ENCODE data around the gene DLGAP1. TPM values are rescaled to one million over a fixed set of nuclear protein-coding genes. Genes with fewer than 3 reads are reported as not detected.

The DLGAP1 gene
- total and polyA plus RNA-seq, 2 experiments from 2014 or later: 17.0 to 48.5 TPM

- no peak for TF ChIP-seq STAT1 (IDR thresholded peaks at IDR 0.05; ENCODE audit: unreplicated experiment)
- TF ChIP-seq ETS1 (IDR thresholded peaks at IDR 0.05): no peak
- no peak for TF ChIP-seq CTCF (conservative IDR thresholded peaks at IDR 0.05; ENCODE audit: low read depth in 2 of 2)
Measured at GRCh38 chr18:3867864-3868311, 587.2 kb downstream of the DLGAP1 start (continued).

DNA sequence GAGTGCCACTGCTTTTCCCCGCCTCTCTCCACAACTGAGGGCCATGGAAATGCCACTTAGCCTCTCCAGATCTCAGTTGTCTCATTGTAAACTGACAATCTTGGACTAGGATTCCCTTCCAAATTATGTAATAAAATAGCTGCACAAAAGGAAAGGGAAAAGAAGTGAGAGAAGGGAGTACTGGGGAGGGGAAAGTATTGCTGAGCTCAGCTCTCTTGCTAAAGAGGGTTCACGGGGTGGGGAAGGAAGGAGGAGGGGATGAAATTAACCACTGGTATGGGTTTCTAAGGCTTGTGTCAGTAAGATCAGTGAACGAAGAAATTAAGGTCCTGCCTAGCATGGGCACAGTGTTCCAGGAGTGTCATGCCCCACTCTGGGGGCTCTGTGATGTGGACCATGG lies 587.9 kb downstream of the DLGAP1 start:
- Histone ChIP-seq H3K4me3 (no peak overlapping the region), H3K9me2 (ENCODE audit: insufficient read depth) (no peaks in the 10 kb centered on the region), H3K4me2 (no peak overlapping the region), H3K27ac (ENCODE audit: low read depth) (no peak overlapping the region), H3F3A (replicated peaks; ENCODE audit: low read depth) (no peaks in the 10 kb centered on the region), H3K36me3 (ENCODE audit: insufficient read depth) (no peaks in the 10 kb centered on the region), H3K27me3 (ENCODE audit: insufficient read depth) (no peaks in the 10 kb centered on the region), H4K20me1 (replicated peaks; ENCODE audit: insufficient read depth) (no peaks in the 10 kb centered on the region), H3K79me2 (replicated peaks; ENCODE audit: insufficient read depth) (no peaks in the 10 kb centered on the region), H3K4me1 (ENCODE audit: insufficient read depth) (no peaks in the 10 kb centered on the region), H2AFZ (no peak overlapping the region)
- H3K36me3 Mint-ChIP-seq (ENCODE audit: low read depth): no peaks in the 10 kb centered on the region
- H3K27me3 Mint-ChIP-seq (ENCODE audit: insufficient read depth, low read depth, poor library complexity): no peaks in the 10 kb centered on the region
- ATAC-seq: no peak
- no peaks in the 10 kb centered on the region for H3K9me3 Mint-ChIP-seq
- H3K4me3 Mint-ChIP-seq: no peak overlapping the region
- no peak overlapping the region for H3K27ac Mint-ChIP-seq
- peaks cover 16% of the 10 kb centered on the region for H3K4me1 Mint-ChIP-seq
- no peak for DNase-seq (ENCODE audit: low spot score)
- no peak for TF ChIP-seq CTCF (conservative IDR thresholded peaks at IDR 0.05; ENCODE audit: low read depth in 2 of 2)
- TF ChIP-seq ZNF331 (CRISPR knock-in tag; IDR thresholded peaks at IDR 0.05; ENCODE audit: low read depth): no peak
- TF ChIP-seq CREB1 (CRISPR knock-in tag; IDR thresholded peaks at IDR 0.05; ENCODE audit: low read depth): no peak
- no peak for TF ChIP-seq NANOG (IDR thresholded peaks at IDR 0.05; ENCODE audit: borderline replicate concordance)
- TF ChIP-seq JUNB (IDR thresholded peaks at IDR 0.05; ENCODE audit: unreplicated experiment): no peak
- TF ChIP-seq, protein P1, sequence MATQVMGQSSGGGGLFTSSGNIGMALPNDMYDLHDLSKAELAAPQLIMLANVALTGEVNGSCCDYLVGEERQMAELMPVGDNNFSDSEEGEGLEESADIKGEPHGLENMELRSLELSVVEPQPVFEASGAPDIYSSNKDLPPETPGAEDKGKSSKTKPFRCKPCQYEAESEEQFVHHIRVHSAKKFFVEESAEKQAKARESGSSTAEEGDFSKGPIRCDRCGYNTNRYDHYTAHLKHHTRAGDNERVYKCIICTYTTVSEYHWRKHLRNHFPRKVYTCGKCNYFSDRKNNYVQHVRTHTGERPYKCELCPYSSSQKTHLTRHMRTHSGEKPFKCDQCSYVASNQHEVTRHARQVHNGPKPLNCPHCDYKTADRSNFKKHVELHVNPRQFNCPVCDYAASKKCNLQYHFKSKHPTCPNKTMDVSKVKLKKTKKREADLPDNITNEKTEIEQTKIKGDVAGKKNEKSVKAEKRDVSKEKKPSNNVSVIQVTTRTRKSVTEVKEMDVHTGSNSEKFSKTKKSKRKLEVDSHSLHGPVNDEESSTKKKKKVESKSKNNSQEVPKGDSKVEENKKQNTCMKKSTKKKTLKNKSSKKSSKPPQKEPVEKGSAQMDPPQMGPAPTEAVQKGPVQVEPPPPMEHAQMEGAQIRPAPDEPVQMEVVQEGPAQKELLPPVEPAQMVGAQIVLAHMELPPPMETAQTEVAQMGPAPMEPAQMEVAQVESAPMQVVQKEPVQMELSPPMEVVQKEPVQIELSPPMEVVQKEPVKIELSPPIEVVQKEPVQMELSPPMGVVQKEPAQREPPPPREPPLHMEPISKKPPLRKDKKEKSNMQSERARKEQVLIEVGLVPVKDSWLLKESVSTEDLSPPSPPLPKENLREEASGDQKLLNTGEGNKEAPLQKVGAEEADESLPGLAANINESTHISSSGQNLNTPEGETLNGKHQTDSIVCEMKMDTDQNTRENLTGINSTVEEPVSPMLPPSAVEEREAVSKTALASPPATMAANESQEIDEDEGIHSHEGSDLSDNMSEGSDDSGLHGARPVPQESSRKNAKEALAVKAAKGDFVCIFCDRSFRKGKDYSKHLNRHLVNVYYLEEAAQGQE (IDR thresholded peaks at IDR 0.05; ENCODE audit: unreplicated experiment): no peak
- no peak for TF ChIP-seq EZH2 (IDR thresholded peaks at IDR 0.05; ENCODE audit: low read depth, unreplicated experiment)
- TF ChIP-seq, protein P2, sequence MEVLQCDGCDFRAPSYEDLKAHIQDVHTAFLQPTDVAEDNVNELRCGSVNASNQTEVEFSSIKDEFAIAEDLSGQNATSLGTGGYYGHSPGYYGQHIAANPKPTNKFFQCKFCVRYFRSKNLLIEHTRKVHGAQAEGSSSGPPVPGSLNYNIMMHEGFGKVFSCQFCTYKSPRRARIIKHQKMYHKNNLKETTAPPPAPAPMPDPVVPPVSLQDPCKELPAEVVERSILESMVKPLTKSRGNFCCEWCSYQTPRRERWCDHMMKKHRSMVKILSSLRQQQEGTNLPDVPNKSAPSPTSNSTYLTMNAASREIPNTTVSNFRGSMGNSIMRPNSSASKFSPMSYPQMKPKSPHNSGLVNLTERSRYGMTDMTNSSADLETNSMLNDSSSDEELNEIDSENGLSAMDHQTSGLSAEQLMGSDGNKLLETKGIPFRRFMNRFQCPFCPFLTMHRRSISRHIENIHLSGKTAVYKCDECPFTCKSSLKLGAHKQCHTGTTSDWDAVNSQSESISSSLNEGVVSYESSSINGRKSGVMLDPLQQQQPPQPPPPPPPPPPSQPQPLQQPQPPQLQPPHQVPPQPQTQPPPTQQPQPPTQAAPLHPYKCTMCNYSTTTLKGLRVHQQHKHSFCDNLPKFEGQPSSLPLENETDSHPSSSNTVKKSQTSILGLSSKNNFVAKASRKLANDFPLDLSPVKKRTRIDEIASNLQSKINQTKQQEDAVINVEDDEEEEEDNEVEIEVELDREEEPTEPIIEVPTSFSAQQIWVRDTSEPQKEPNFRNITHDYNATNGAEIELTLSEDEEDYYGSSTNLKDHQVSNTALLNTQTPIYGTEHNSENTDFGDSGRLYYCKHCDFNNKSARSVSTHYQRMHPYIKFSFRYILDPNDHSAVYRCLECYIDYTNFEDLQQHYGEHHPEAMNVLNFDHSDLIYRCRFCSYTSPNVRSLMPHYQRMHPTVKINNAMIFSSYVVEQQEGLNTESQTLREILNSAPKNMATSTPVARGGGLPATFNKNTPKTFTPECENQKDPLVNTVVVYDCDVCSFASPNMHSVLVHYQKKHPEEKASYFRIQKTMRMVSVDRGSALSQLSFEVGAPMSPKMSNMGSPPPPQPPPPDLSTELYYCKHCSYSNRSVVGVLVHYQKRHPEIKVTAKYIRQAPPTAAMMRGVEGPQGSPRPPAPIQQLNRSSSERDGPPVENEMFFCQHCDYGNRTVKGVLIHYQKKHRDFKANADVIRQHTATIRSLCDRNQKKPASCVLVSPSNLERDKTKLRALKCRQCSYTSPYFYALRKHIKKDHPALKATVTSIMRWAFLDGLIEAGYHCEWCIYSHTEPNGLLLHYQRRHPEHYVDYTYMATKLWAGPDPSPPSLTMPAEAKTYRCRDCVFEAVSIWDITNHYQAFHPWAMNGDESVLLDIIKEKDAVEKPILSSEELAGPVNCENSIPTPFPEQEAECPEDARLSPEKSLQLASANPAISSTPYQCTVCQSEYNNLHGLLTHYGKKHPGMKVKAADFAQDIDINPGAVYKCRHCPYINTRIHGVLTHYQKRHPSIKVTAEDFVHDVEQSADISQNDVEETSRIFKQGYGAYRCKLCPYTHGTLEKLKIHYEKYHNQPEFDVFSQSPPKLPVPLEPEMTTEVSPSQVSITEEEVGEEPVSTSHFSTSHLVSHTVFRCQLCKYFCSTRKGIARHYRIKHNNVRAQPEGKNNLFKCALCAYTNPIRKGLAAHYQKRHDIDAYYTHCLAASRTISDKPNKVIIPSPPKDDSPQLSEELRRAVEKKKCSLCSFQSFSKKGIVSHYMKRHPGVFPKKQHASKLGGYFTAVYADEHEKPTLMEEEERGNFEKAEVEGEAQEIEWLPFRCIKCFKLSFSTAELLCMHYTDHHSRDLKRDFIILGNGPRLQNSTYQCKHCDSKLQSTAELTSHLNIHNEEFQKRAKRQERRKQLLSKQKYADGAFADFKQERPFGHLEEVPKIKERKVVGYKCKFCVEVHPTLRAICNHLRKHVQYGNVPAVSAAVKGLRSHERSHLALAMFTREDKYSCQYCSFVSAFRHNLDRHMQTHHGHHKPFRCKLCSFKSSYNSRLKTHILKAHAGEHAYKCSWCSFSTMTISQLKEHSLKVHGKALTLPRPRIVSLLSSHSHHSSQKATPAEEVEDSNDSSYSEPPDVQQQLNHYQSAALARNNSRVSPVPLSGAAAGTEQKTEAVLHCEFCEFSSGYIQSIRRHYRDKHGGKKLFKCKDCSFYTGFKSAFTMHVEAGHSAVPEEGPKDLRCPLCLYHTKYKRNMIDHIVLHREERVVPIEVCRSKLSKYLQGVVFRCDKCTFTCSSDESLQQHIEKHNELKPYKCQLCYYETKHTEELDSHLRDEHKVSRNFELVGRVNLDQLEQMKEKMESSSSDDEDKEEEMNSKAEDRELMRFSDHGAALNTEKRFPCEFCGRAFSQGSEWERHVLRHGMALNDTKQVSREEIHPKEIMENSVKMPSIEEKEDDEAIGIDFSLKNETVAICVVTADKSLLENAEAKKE (CRISPR knock-in tag; IDR thresholded peaks at IDR 0.05): no peak

Data from GM23338 (cell line).